IMR-90 (cell line): ENCODE measurements around the gene SPINT2. TPM values are rescaled to one million over a fixed set of nuclear protein-coding genes. Genes with fewer than 3 reads are reported as not detected.

Source experiments
- ATAC-seq: fragments of 200-7000 bp; cut with Tn5 transposase; 2 replicates; pipeline ENCODE4 v1.9.1; 2020; ENCODE audit warnings: low read depth, mild to moderate bottlenecking, moderate library complexity
- BruUV-seq: library from RNA; stranded (reverse); fragments of 400-500 nt; replicated peaks from 2 replicates; lab custom pipeline; 2021; lab: Mats Ljungman, UMichigan
- CTCF ChIA-PET: fragments of 300-600 bp; formaldehyde crosslinking; extraction: SDS; loops from one replicate; lab custom pipeline; 2021; ENCODE audit warnings: antibody characterized with exemption; lab: Yijun Ruan, JAX
- POLR2A ChIA-PET: fragments of 300-600 bp; sonication (Branson Sonifier 250); formaldehyde crosslinking; loops from one replicate; lab custom pipeline; 2022; ENCODE audit warnings: antibody characterized with exemption; ENCODE audit not compliant: unreplicated experiment; lab: Charles Lee
- DNase-seq: peaks from one replicate; pipeline ENCODE4 v3.0.0; 2013
- H2AFZ ChIP-seq: replicated peaks from 2 replicates; pipeline ENCODE3; 2013; ENCODE audit warnings: low read length, mild to moderate bottlenecking; ENCODE audit not compliant: poor library complexity
- H2AK5ac ChIP-seq: 2 replicates; pipeline ENCODE4 v1.6.1; 2013; ENCODE audit warnings: low read depth, low read length, inconsistent platforms
- H2AK9ac ChIP-seq: replicated peaks from 2 replicates; pipeline ENCODE3; 2013; ENCODE audit warnings: mild to moderate bottlenecking, low read depth, low read length, moderate library complexity; ENCODE audit not compliant: poor library complexity
- H2BK120ac ChIP-seq: 2 replicates; pipeline ENCODE4 v1.6.1; 2013; ENCODE audit warnings: low read depth, low read length, inconsistent platforms
- H2BK15ac ChIP-seq: 3 replicates; pipeline ENCODE4 v1.6.1; 2013; ENCODE audit warnings: low read depth, low read length, inconsistent platforms
- H2BK20ac ChIP-seq: 2 replicates; pipeline ENCODE4 v1.6.1; 2013; ENCODE audit warnings: low read depth, mild to moderate bottlenecking, inconsistent platforms, low read length, moderate library complexity
- H2BK5ac ChIP-seq: 2 replicates; pipeline ENCODE4 v1.6.1; 2013; ENCODE audit warnings: mild to moderate bottlenecking, low read depth, low read length, inconsistent platforms; ENCODE audit not compliant: poor library complexity, severe bottlenecking
- H3K14ac ChIP-seq: replicated peaks from 2 replicates; pipeline ENCODE4 v1.6.1; 2013; ENCODE audit warnings: low read depth, low read length, inconsistent platforms
- H3K18ac ChIP-seq: 2 replicates; pipeline ENCODE4 v1.6.1; 2013; ENCODE audit warnings: low read depth, low read length, control low read depth
- H3K23ac ChIP-seq: 2 replicates; pipeline ENCODE4 v1.6.1; 2013; ENCODE audit warnings: low read depth, low read length, inconsistent platforms
- H3K27ac ChIP-seq: 2 replicates; pipeline ENCODE4 v1.5.1; 2013; ENCODE audit warnings: mild to moderate bottlenecking, control low read depth, low read length; ENCODE audit not compliant: insufficient read depth
- H3K27me3 ChIP-seq: 2 replicates; pipeline ENCODE4 v1.6.1; 2013; ENCODE audit warnings: low read length; ENCODE audit not compliant: control insufficient read depth, insufficient read depth
- H3K36me3 ChIP-seq: 2 replicates; pipeline ENCODE4 v1.6.1; 2013; ENCODE audit warnings: low read length, mixed read lengths; ENCODE audit not compliant: control insufficient read depth, insufficient read depth
- H3K4ac ChIP-seq: 2 replicates; pipeline ENCODE4 v1.6.1; 2013; ENCODE audit warnings: low read depth, low read length, inconsistent platforms
- H3K4me1 ChIP-seq: 2 replicates; pipeline ENCODE4 v1.6.1; 2013; ENCODE audit warnings: low read length, mixed read lengths; ENCODE audit not compliant: control insufficient read depth, insufficient read depth
- H3K4me2 ChIP-seq: 2 replicates; pipeline ENCODE4 v1.6.1; 2013; ENCODE audit warnings: low read depth, mild to moderate bottlenecking, control low read depth, low read length, moderate library complexity
- H3K4me3 ChIP-seq: 2 replicates; pipeline ENCODE4 v1.5.1; 2013; ENCODE audit warnings: low read depth, mild to moderate bottlenecking, control low read depth, low read length, moderate library complexity; ENCODE audit not compliant: insufficient read depth
- H3K56ac ChIP-seq: 2 replicates; pipeline ENCODE4 v1.6.1; 2013; ENCODE audit warnings: low read length, inconsistent platforms; ENCODE audit not compliant: insufficient read depth; ENCODE audit errors: extremely low read depth
- H3K79me1 ChIP-seq, 2 experiments: 2 replicates each; pipeline ENCODE4 v1.6.1; 2013; ENCODE audit warnings: low read length in 2 of 2, inconsistent platforms in 1 of 2, low read depth in 1 of 2
- H3K9ac ChIP-seq: 2 replicates; pipeline ENCODE4 v1.6.1; 2013; ENCODE audit warnings: low read depth, low read length, control low read depth
- H3K9me1 ChIP-seq: 2 replicates; pipeline ENCODE4 v1.6.1; 2013; ENCODE audit warnings: low read length, inconsistent platforms; ENCODE audit not compliant: insufficient read depth
- H3K9me3 ChIP-seq: 2 replicates; pipeline ENCODE4 v1.6.1; 2013; ENCODE audit warnings: low read length; ENCODE audit not compliant: control insufficient read depth, insufficient read depth
- H4K20me1 ChIP-seq: 2 replicates; pipeline ENCODE4 v1.6.1; 2013; ENCODE audit warnings: low read length, inconsistent platforms; ENCODE audit not compliant: insufficient read depth
- H4K5ac ChIP-seq: 2 replicates; pipeline ENCODE4 v1.6.1; 2013; ENCODE audit warnings: mild to moderate bottlenecking, low read depth, low read length, control low read depth
- H4K8ac ChIP-seq, 2 experiments: 2 replicates each; pipeline ENCODE4 v1.6.1; 2013; ENCODE audit warnings: low read depth in 2 of 2, low read length in 2 of 2, control low read depth in 1 of 2, inconsistent platforms in 1 of 2
- H4K91ac ChIP-seq: 2 replicates; pipeline ENCODE4 v1.6.1; 2013; ENCODE audit warnings: low read depth, low read length, inconsistent platforms; ENCODE audit not compliant: insufficient read depth
- BHLHE40 ChIP-seq: fragments of 150-350 bp; IDR thresholded peaks from 2 replicates; pipeline ENCODE4 v1.6.1; 2016; ENCODE audit warnings: mild to moderate bottlenecking, low read depth, low read length
- CEBPB ChIP-seq: IDR thresholded peaks from 2 replicates; pipeline ENCODE4 v1.6.1; 2012; ENCODE audit warnings: low read depth, low read length, improper control_type of control experiment
- CHD1 ChIP-seq: IDR thresholded peaks from 2 replicates; pipeline ENCODE4 v1.6.1; 2012; ENCODE audit warnings: low read depth, low read length, improper control_type of control experiment
- FOS ChIP-seq: fragments of 150-350 bp; IDR thresholded peaks from 2 replicates; pipeline ENCODE4 v1.6.1; 2016; ENCODE audit warnings: low read depth, low read length
- MAFK ChIP-seq: IDR thresholded peaks from 2 replicates; pipeline ENCODE4 v1.6.1; 2012; ENCODE audit warnings: low read depth, low read length, improper control_type of control experiment
- MAZ ChIP-seq: IDR thresholded peaks from 2 replicates; pipeline ENCODE4 v1.6.1; 2012; ENCODE audit warnings: low read depth, mild to moderate bottlenecking, low read length, improper control_type of control experiment, moderate library complexity, borderline replicate concordance
- MXI1 ChIP-seq: IDR thresholded peaks from 2 replicates; pipeline ENCODE4 v1.6.1; 2012; ENCODE audit warnings: low read depth, mild to moderate bottlenecking, low read length, moderate library complexity, borderline replicate concordance
- NFE2L2 ChIP-seq: fragments of 150-350 bp; IDR thresholded peaks from 2 replicates; pipeline ENCODE4 v1.6.1; 2016; ENCODE audit warnings: low read depth, mild to moderate bottlenecking, low read length
- POLR2A ChIP-seq: IDR thresholded peaks from 2 replicates; pipeline ENCODE4 v1.6.1; 2012; ENCODE audit warnings: mild to moderate bottlenecking, low read depth, low read length
- RAD21 ChIP-seq: IDR thresholded peaks from 2 replicates; pipeline ENCODE4 v1.6.1; 2012; ENCODE audit warnings: low read length, improper control_type of control experiment
- RCOR1 ChIP-seq: IDR thresholded peaks from 2 replicates; pipeline ENCODE4 v1.6.1; 2012; ENCODE audit warnings: mild to moderate bottlenecking, low read length, improper control_type of control experiment; ENCODE audit not compliant: insufficient replicate concordance
- RFX5 ChIP-seq: IDR thresholded peaks from 2 replicates; pipeline ENCODE4 v1.8.0; 2012; ENCODE audit warnings: low read depth, mild to moderate bottlenecking, low read length, moderate library complexity
- SMC3 ChIP-seq: fragments of 150-350 bp; IDR thresholded peaks from 2 replicates; pipeline ENCODE4 v1.6.1; 2016; ENCODE audit warnings: low read depth, mild to moderate bottlenecking, antibody characterized with exemption, low read length, moderate library complexity
- dilution Hi-C: fragments of 300-500 bp; cut with HindIII; formaldehyde crosslinking; loops from one replicate; pipeline ENCODE4 v1.14.3; 2018; ENCODE audit warnings: low sequenced_read_pairs; ENCODE audit not compliant: unreplicated experiment
- in situ Hi-C: fragments of 300-500 bp; cut with MboI; formaldehyde crosslinking; loops from 3 replicates; pipeline ENCODE4 v1.14.3; 2019; ENCODE audit warnings: low sequenced_read_pairs, inconsistent platforms, mixed read lengths
- intact Hi-C: fragments of 100-400 bp; cut with micrococcal nuclease; formaldehyde crosslinking; loops from 2 replicates; pipeline ENCODE4 v1.10.0; 2022
- polyA plus RNA-seq, 3 experiments: library from polyadenylated mRNA; depleted of rRNA; stranded (reverse); fragments of >200 nt; gene quantifications; 2 replicates each; pipeline ENCODE4 v1.2.3, GENCODE V29; 2012; ENCODE audit warnings: low replicate concordance in 1 of 3
- total RNA-seq: library from RNA; depleted of rRNA; stranded (reverse); fragments of >200 nt; gene quantifications from 2 replicates; pipeline ENCODE4 v1.2.3, GENCODE V29; 2012
- TF ChIP-seq, protein P1 (sequence below): conservative IDR thresholded peaks from 2 replicates; pipeline ENCODE4 v1.5.1; 2012; ENCODE audit warnings: mild to moderate bottlenecking, low read depth, low read length, improper control_type of control experiment
- TF ChIP-seq, protein P2 (sequence below): fragments of 150-350 bp; IDR thresholded peaks from 2 replicates; pipeline ENCODE4 v1.6.1; 2016; ENCODE audit warnings: low read depth, mild to moderate bottlenecking, low read length, moderate library complexity, borderline replicate concordance
- TF ChIP-seq, protein P3 (sequence below): fragments of 150-350 bp; IDR thresholded peaks from 2 replicates; pipeline ENCODE4 v1.6.1; 2017; ENCODE audit warnings: mild to moderate bottlenecking, antibody characterized with exemption, low read length, low read depth

The SPINT2 gene
- total and polyA plus RNA-seq, 2 of the 4 experiments (the other 2 are of a cell fraction) = 0.54 to 1.2 TPM

DNA sequence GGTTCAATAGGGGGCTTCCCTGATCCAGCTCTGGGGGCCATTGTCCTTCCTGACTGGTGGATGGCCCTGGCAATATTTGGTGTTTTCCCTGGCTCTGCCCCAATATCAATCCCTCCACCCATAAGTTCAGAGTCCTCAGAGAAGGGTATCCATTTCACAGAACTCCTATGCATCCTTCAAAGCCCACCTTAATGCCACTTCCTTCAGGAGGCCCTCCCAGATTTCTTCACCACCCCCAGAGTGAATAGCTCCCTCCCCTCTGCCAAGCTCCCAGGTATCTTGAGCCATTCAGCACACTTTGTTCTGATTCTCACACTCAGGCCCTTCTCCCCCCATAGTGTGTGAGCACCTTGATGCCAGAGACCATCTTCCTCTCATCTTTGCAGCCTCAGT, 13.9 kb upstream of the SPINT2 start:
- Histone ChIP-seq H2AK5ac (peak overlapping the region; percentile 64; the same call in 1 of the 2 replicates), H3K36me3 (no peaks in the 10 kb centered on the region), H4K91ac (no peak overlapping the region; the same call in 1 of the 2 replicates), H3K14ac (no peak overlapping the region), H4K8ac (peak overlapping the region in 1 of 2 experiments; percentile 83; a peak in 1 of 4 replicates), H2BK15ac (no peak overlapping the region; the same call in 2 of the 3 replicates), H3K27ac (no peak overlapping the region), H3K56ac (no peak overlapping the region), H3K4me1 (peaks cover 33% of the 10 kb centered on the region), H3K9me1 (peaks cover 3% of the 10 kb centered on the region; the same call in 1 of the 2 replicates), H2BK120ac (no peak overlapping the region), H3K18ac (no peak overlapping the region), H3K27me3 (no peaks in the 10 kb centered on the region), H4K20me1 (no peaks in the 10 kb centered on the region), H2AK9ac (no peak overlapping the region), H3K4ac (peak overlapping the region; percentile 70), H3K4me2 (no peak overlapping the region), H2BK20ac (no peak overlapping the region), H2AFZ (no peak overlapping the region), H3K79me1 (no peaks in the 10 kb centered on the region), H2BK5ac (no peak overlapping the region), H3K9me3 (no peaks in the 10 kb centered on the region), H3K4me3 (no peak overlapping the region), H3K9ac (no peak overlapping the region), H3K23ac (no peak overlapping the region), H4K5ac (no peak overlapping the region)
- TF ChIP-seq, protein P1, sequence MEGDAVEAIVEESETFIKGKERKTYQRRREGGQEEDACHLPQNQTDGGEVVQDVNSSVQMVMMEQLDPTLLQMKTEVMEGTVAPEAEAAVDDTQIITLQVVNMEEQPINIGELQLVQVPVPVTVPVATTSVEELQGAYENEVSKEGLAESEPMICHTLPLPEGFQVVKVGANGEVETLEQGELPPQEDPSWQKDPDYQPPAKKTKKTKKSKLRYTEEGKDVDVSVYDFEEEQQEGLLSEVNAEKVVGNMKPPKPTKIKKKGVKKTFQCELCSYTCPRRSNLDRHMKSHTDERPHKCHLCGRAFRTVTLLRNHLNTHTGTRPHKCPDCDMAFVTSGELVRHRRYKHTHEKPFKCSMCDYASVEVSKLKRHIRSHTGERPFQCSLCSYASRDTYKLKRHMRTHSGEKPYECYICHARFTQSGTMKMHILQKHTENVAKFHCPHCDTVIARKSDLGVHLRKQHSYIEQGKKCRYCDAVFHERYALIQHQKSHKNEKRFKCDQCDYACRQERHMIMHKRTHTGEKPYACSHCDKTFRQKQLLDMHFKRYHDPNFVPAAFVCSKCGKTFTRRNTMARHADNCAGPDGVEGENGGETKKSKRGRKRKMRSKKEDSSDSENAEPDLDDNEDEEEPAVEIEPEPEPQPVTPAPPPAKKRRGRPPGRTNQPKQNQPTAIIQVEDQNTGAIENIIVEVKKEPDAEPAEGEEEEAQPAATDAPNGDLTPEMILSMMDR = no peak
- TF ChIP-seq BHLHE40 (no peak), NFE2L2 (no peak), MXI1 (no peak), MAZ (no peak), FOS (no peak), RAD21 (no peak), CEBPB (no peak), POLR2A (no peak), RFX5 (no peak), CHD1 (no peak), MAFK (no peak), RCOR1 (no peak), SMC3 (no peak)
- TF ChIP-seq, protein P2, sequence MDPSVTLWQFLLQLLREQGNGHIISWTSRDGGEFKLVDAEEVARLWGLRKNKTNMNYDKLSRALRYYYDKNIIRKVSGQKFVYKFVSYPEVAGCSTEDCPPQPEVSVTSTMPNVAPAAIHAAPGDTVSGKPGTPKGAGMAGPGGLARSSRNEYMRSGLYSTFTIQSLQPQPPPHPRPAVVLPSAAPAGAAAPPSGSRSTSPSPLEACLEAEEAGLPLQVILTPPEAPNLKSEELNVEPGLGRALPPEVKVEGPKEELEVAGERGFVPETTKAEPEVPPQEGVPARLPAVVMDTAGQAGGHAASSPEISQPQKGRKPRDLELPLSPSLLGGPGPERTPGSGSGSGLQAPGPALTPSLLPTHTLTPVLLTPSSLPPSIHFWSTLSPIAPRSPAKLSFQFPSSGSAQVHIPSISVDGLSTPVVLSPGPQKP = no peak
- TF ChIP-seq, protein P3, sequence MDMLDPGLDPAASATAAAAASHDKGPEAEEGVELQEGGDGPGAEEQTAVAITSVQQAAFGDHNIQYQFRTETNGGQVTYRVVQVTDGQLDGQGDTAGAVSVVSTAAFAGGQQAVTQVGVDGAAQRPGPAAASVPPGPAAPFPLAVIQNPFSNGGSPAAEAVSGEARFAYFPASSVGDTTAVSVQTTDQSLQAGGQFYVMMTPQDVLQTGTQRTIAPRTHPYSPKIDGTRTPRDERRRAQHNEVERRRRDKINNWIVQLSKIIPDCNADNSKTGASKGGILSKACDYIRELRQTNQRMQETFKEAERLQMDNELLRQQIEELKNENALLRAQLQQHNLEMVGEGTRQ = no peak
- DNase-seq (no peak), ATAC-seq (no peak)
- intact Hi-C loops = no loop called here
- ChIA-PET POLR2A (no interaction called here), CTCF (interaction anchor here (1.0 to 1.5 kb wide), 2 partner anchors 16 to 80 kb away, joined by 4 read pairs; no protein-coding TSS in a partner anchor)
- in situ Hi-C loops = no loop called here
- BruUV-seq = no TSS peak
- dilution Hi-C loops = no loop called here
